ENCODE data around the gene FAM204A. TPM values are rescaled to one million over a fixed set of nuclear protein-coding genes. Genes with fewer than 3 reads are reported as not detected.

Gene FAM204A
- 56.1 TPM for total RNA-seq
- 10 to 100 TPM; 36.7 to 51.8 (median 42.5) TPM for polyA plus RNA-seq (ENCODE audit: insufficient read depth in 1 of 8, insufficient read length in 8 of 8, low replicate concordance in 1 of 8)
- long read RNA-seq, donor 1, full-length matches to known transcripts = 5 of 5 reads
- long read RNA-seq, donor 1, partial matches to known transcripts = 0 of 5 reads
- long read RNA-seq, donor 1, other reads (novel, unspliced or antisense) = 0 of 5 reads
- long read RNA-seq, donor 2, partial matches to known transcripts = 0 of 1 reads
- long read RNA-seq, donor 2, other reads (novel, unspliced or antisense) = 0 of 1 reads
- long read RNA-seq, donor 3, full-length matches to known transcripts = 16 of 16 reads
- long read RNA-seq, donor 3, partial matches to known transcripts = 0 of 16 reads
- long read RNA-seq, donor 3, other reads (novel, unspliced or antisense) = 0 of 16 reads
- long read RNA-seq, donor 4, full-length matches to known transcripts = 7 of 7 reads
- long read RNA-seq, donor 4, partial matches to known transcripts = 0 of 7 reads
- long read RNA-seq, donor 4, other reads (novel, unspliced or antisense) = 0 of 7 reads
- long read RNA-seq, donor 5, full-length matches to known transcripts = 33 of 44 reads
- long read RNA-seq, donor 5, partial matches to known transcripts = 11 of 44 reads
- long read RNA-seq, donor 5, other reads (novel, unspliced or antisense) = 0 of 44 reads
- long read RNA-seq, donor 6, full-length matches to known transcripts = 16 of 16 reads
- long read RNA-seq, donor 6, partial matches to known transcripts = 0 of 16 reads
- long read RNA-seq, donor 6, other reads (novel, unspliced or antisense) = 0 of 16 reads
- long read RNA-seq, donor 7, full-length matches to known transcripts = 11 of 17 reads
- long read RNA-seq, donor 7, partial matches to known transcripts = 6 of 17 reads
- long read RNA-seq, donor 7, other reads (novel, unspliced or antisense) = 0 of 17 reads
- long read RNA-seq, donor 8, full-length matches to known transcripts = 11 of 11 reads
- long read RNA-seq, donor 8, partial matches to known transcripts = 0 of 11 reads
- long read RNA-seq, donor 8, other reads (novel, unspliced or antisense) = 0 of 11 reads
- long read RNA-seq, donor 9, full-length matches to known transcripts = 8 of 8 reads
- long read RNA-seq, donor 9, partial matches to known transcripts = 0 of 8 reads
- long read RNA-seq, donor 9, other reads (novel, unspliced or antisense) = 0 of 8 reads
- long read RNA-seq, donor 10, full-length matches to known transcripts = 19 of 19 reads
- long read RNA-seq, donor 10, partial matches to known transcripts = 0 of 19 reads
- long read RNA-seq, donor 10, other reads (novel, unspliced or antisense) = 0 of 19 reads
- long read RNA-seq, donor 11, full-length matches to known transcripts = 11 of 11 reads
- long read RNA-seq, donor 11, partial matches to known transcripts = 0 of 11 reads
- long read RNA-seq, donor 11, other reads (novel, unspliced or antisense) = 0 of 11 reads

- peak within 1 kb of the TSS; percentile 91 for H3K4me3 ChIP-seq (ENCODE audit: low read length)
Observed at GRCh38 chr10:118341791-118342637, at the start of gene FAM204A. FAM204A (minus strand) TSS chr10:118342324; CDS start chr10:118336415, 5,909 bp downstream.

GRCh38 chr10:118383699-118384098 is 41.6 kb upstream of the FAM204A start:
- no peak for DNase-seq
- Histone ChIP-seq H3K36me3 (ENCODE audit: control insufficient read depth, insufficient read depth, low read length) (no peaks in the 10 kb centered on the region), H3K9me3 (replicated peaks; ENCODE audit: control insufficient read depth, low read depth, low read length) (peaks cover 5% of the 10 kb centered on the region), H3K4me3 (ENCODE audit: low read length) (no peak overlapping the region), H3K4me1 (ENCODE audit: control insufficient read depth, insufficient read depth, low read length) (no peaks in the 10 kb centered on the region), H3K27ac (ENCODE audit: low read length) (no peak overlapping the region), H3K27me3 (ENCODE audit: control insufficient read depth, insufficient read depth, low read length) (peaks cover 4% of the 10 kb centered on the region)
- no CpG with 5 or more reads among the region's 1 CpG for WGBS (ENCODE audit: insufficient coverage)

More at GRCh38 chr10:118341791-118342637, at the start of gene FAM204A:
- Histone ChIP-seq H3K4me1 (ENCODE audit: control insufficient read depth, insufficient read depth, low read length) (peaks cover 5% of the 10 kb centered on the region), H3K27me3 (ENCODE audit: control insufficient read depth, insufficient read depth, low read length) (no peaks in the 10 kb centered on the region), H3K27ac (ENCODE audit: low read length) (peak within 1 kb of the TSS; percentile 84), H3K9me3 (replicated peaks; ENCODE audit: control insufficient read depth, low read depth, low read length) (no peaks in the 10 kb centered on the region), H3K36me3 (ENCODE audit: control insufficient read depth, insufficient read depth, low read length) (peaks cover 3% of the 10 kb centered on the region)
- under 1% methylated on average over 35 of the region's 45 CpGs for WGBS (ENCODE audit: insufficient coverage)
- peak; percentile 98 for DNase-seq

GRCh38 chr10:118383063-118383689 is 41.1 kb upstream of the FAM204A start:
- Histone ChIP-seq H3K4me3 (ENCODE audit: low read length) (no peak overlapping the region), H3K9me3 (replicated peaks; ENCODE audit: control insufficient read depth, low read depth, low read length) (peaks cover under 1% of the 10 kb centered on the region), H3K27ac (ENCODE audit: low read length) (no peak overlapping the region), H3K36me3 (ENCODE audit: control insufficient read depth, insufficient read depth, low read length) (no peaks in the 10 kb centered on the region), H3K4me1 (ENCODE audit: control insufficient read depth, insufficient read depth, low read length) (no peaks in the 10 kb centered on the region), H3K27me3 (ENCODE audit: control insufficient read depth, insufficient read depth, low read length) (peaks cover 4% of the 10 kb centered on the region)
- no peak for DNase-seq
- 84% methylated on average over 3 of the region's 4 CpGs for WGBS (ENCODE audit: insufficient coverage)

GRCh38 chr10:118374404-118374803 is 32.3 kb upstream of the FAM204A start:
- H3K27me3 ChIP-seq (ENCODE audit: control insufficient read depth, insufficient read depth, low read length) = peaks cover 6% of the 10 kb centered on the region
- no peak overlapping the region for H3K27ac ChIP-seq (ENCODE audit: low read length)
- H3K9me3 ChIP-seq (replicated peaks; ENCODE audit: control insufficient read depth, low read depth, low read length) = no peaks in the 10 kb centered on the region
- H3K36me3 ChIP-seq (ENCODE audit: control insufficient read depth, insufficient read depth, low read length) = no peaks in the 10 kb centered on the region
- no peak overlapping the region for H3K4me3 ChIP-seq (ENCODE audit: low read length)
- H3K4me1 ChIP-seq (ENCODE audit: control insufficient read depth, insufficient read depth, low read length) = no peaks in the 10 kb centered on the region
- no peak for DNase-seq

- peaks cover 6% of the 10 kb centered on the region for H3K27me3 ChIP-seq (ENCODE audit: control insufficient read depth, insufficient read depth, low read length)
- DNase-seq = no peak
- no peaks in the 10 kb centered on the region for H3K36me3 ChIP-seq (ENCODE audit: control insufficient read depth, insufficient read depth, low read length)
- no CpG with 5 or more reads among the region's 4 CpGs for WGBS (ENCODE audit: insufficient coverage)
- H3K27ac ChIP-seq (ENCODE audit: low read length) = no peak overlapping the region
- no peaks in the 10 kb centered on the region for H3K9me3 ChIP-seq (replicated peaks; ENCODE audit: control insufficient read depth, low read depth, low read length)
- H3K4me1 ChIP-seq (ENCODE audit: control insufficient read depth, insufficient read depth, low read length) = no peaks in the 10 kb centered on the region
- H3K4me3 ChIP-seq (ENCODE audit: low read length) = no peak overlapping the region
Observed at GRCh38 chr10:118373786-118374185, 31.7 kb upstream of the FAM204A start.

- no peak overlapping the region for H3K4me3 ChIP-seq (ENCODE audit: low read length)
- DNase-seq = no peak
- no peak overlapping the region for H3K27ac ChIP-seq (ENCODE audit: low read length)
- peaks cover 6% of the 10 kb centered on the region for H3K27me3 ChIP-seq (ENCODE audit: control insufficient read depth, insufficient read depth, low read length)
- H3K9me3 ChIP-seq (replicated peaks; ENCODE audit: control insufficient read depth, low read depth, low read length) = peaks cover 3% of the 10 kb centered on the region
- H3K36me3 ChIP-seq (ENCODE audit: control insufficient read depth, insufficient read depth, low read length) = no peaks in the 10 kb centered on the region
- no peaks in the 10 kb centered on the region for H3K4me1 ChIP-seq (ENCODE audit: control insufficient read depth, insufficient read depth, low read length)
- WGBS (ENCODE audit: insufficient coverage) = no CpG with 5 or more reads among the region's 2 CpGs
Observed at GRCh38 chr10:118370499-118370898, 28.4 kb upstream of the FAM204A start.

GRCh38 chr10:118369641-118370205 is 27.6 kb upstream of the FAM204A start:
- peaks cover 6% of the 10 kb centered on the region for H3K27me3 ChIP-seq (ENCODE audit: control insufficient read depth, insufficient read depth, low read length)
- no peak overlapping the region for H3K27ac ChIP-seq (ENCODE audit: low read length)
- H3K4me1 ChIP-seq (ENCODE audit: control insufficient read depth, insufficient read depth, low read length) = no peaks in the 10 kb centered on the region
- H3K4me3 ChIP-seq (ENCODE audit: low read length) = no peak overlapping the region
- DNase-seq = no peak
- H3K36me3 ChIP-seq (ENCODE audit: control insufficient read depth, insufficient read depth, low read length) = no peaks in the 10 kb centered on the region
- peaks cover 6% of the 10 kb centered on the region for H3K9me3 ChIP-seq (replicated peaks; ENCODE audit: control insufficient read depth, low read depth, low read length)
- WGBS (ENCODE audit: insufficient coverage) = 76% methylated on average over 3 of the region's 4 CpGs

GRCh38 chr10:118365702-118366101 is 23.6 kb upstream of the FAM204A start:
- H3K4me3 ChIP-seq (ENCODE audit: low read length) = no peak overlapping the region
- H3K4me1 ChIP-seq (ENCODE audit: control insufficient read depth, insufficient read depth, low read length) = no peaks in the 10 kb centered on the region
- no peaks in the 10 kb centered on the region for H3K36me3 ChIP-seq (ENCODE audit: control insufficient read depth, insufficient read depth, low read length)
- H3K27me3 ChIP-seq (ENCODE audit: control insufficient read depth, insufficient read depth, low read length) = peaks cover 4% of the 10 kb centered on the region
- H3K27ac ChIP-seq (ENCODE audit: low read length) = no peak overlapping the region
- DNase-seq = no peak
- H3K9me3 ChIP-seq (replicated peaks; ENCODE audit: control insufficient read depth, low read depth, low read length) = peaks cover 6% of the 10 kb centered on the region

Measured in muscle of leg (tissue), 16 donors.